SH-SY5Y (cell line): ENCODE data around the gene POU3F1.

Experiments
- GATA2 ChIP-seq: IDR thresholded peaks from 2 replicates; pipeline ENCODE4 v1.6.1; 2011; ENCODE audit warnings: mild to moderate bottlenecking, low read depth, low read length
- GATA3 ChIP-seq: IDR thresholded peaks from 2 replicates; pipeline ENCODE4 v1.6.1; 2011; ENCODE audit warnings: low read depth, mild to moderate bottlenecking, low read length, moderate library complexity

GRCh38 chr1:38088366-38088765 lies 41.8 kb upstream of the POU3F1 start:
- TF ChIP-seq GATA3 (no peak), GATA2 (no peak)
